ENCODE results near the gene ZNF618.

GRCh38 chr9:114092336-114092735, 216.2 kb downstream of the ZNF618 start:
- TF ChIP-seq CTCF (IDR thresholded peaks at IDR 0.05) = no peak
- TF ChIP-seq POLR2A (IDR thresholded peaks at IDR 0.05) = no peak
